ENCODE data around the gene KLF11. TPM values are rescaled to one million over a fixed set of nuclear protein-coding genes. Genes with fewer than 3 reads are reported as not detected.

KLF11 gene
- total and polyA plus RNA-seq, 2 of the 8 experiments (the other 6 are each of a cell fraction or from before 2014, with no cell fraction given), result 6.4 to 10.1 TPM

DNA sequence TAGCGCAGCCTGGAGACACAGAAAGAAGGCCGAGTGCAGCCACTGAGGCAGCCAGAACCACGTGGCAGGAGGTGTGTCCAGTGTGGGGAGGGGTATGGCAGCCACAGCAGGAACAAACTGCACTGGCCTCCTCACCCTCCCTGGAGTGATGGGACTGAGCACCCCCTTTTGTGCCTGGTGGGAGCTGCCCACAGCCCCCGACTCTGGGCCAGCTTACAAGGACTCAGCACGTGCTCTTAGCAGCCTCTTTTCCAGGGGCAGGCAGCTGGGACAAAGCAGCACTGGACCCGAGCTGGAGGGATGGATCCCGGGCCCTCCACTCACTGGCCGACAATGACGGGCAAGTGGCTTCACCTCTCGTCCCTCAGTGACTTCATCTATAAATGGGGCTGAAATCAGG is 5.2 kb upstream of the KLF11 start:
- H3K9ac ChIP-seq (replicated peaks in 1 of 4; ENCODE audit: extremely low read depth in 1 of 4, low read depth in 3 of 4, low read length in 3 of 4), result no peak overlapping the region
- CTCF ChIA-PET (ENCODE audit: partially characterized antibody), result interaction anchor here (0.7 to 2.0 kb wide), 6 partner anchors 10 to 54 kb away, joined by 3 to 12 read pairs (median 4); no protein-coding TSS in a partner anchor
- H3K27me3 ChIP-seq (replicated peaks in 1 of 4; ENCODE audit: control insufficient read depth in 3 of 4, extremely low read depth in 1 of 4, insufficient read depth in 3 of 4, low read length in 3 of 4), result peaks cover 0 to 21% (median 14%) of the 10 kb centered on the region in 4 experiments; a peak in 6 of 7 replicates

More for the DNA sequence above, 5.2 kb upstream of the KLF11 start:
- no peak overlapping the region for H3K18ac ChIP-seq (ENCODE audit: extremely low read depth, low read length)
- no peak overlapping the region for H3K27ac ChIP-seq (ENCODE audit: low read depth, low read length)
- no peak overlapping the region for H3K23ac ChIP-seq (ENCODE audit: insufficient read length)
- H3K9me3 ChIP-seq (ENCODE audit: insufficient read depth in 2 of 2, low read depth in 1 of 2, low read length in 1 of 2), result no peaks in the 10 kb centered on the region
- no peak overlapping the region for H2BK120ac ChIP-seq (replicated peaks; ENCODE audit: low read depth, low read length)
- no peaks in the 10 kb centered on the region for H3K79me1 ChIP-seq (ENCODE audit: low read depth, low read length)
- POLR2A ChIA-PET (ENCODE audit: partially characterized antibody), result interaction anchor here (0.6 to 1.4 kb wide), 2 partner anchors 11 to 407 kb away, joined by 3 read pairs; partner anchors contain the start of gene YWHAQ
- H4K5ac ChIP-seq (ENCODE audit: insufficient read length, low read depth, low read length), result no peak overlapping the region
- no peak overlapping the region for H2BK20ac ChIP-seq (ENCODE audit: low read length)
- FAIRE-seq (no peak), DNase-seq (ENCODE audit: low read depth in 1 of 2, low spot score in 2 of 2) (no peak)
- no peak overlapping the region for H3K56ac ChIP-seq (replicated peaks; ENCODE audit: insufficient read length, low read depth, low read length)
- no peak overlapping the region for H4K8ac ChIP-seq (ENCODE audit: extremely low read depth, insufficient read depth, low read length)
- no peak overlapping the region for H2BK5ac ChIP-seq (ENCODE audit: low read depth, low read length)
- H2BK15ac ChIP-seq (ENCODE audit: low read length), result no peak overlapping the region
- no peak for TF ChIP-seq YY1 (IDR thresholded peaks at IDR 0.05; ENCODE audit: low read depth, low read length)
- no peak for TF ChIP-seq HDAC6 (IDR thresholded peaks at IDR 0.05; ENCODE audit: low read depth, low read length)
- no peak for TF ChIP-seq RNF2 (IDR thresholded peaks at IDR 0.05; ENCODE audit: borderline replicate concordance, low read depth, low read length, missing control alignments, poor library complexity, severe bottlenecking)
- no peak for TF ChIP-seq CEBPB (IDR thresholded peaks at IDR 0.05; ENCODE audit: low read depth, low read length)
- TF ChIP-seq CREB1 (IDR thresholded peaks at IDR 0.05), result no peak
- no peak for TF ChIP-seq SIX5 (IDR thresholded peaks at IDR 0.05; ENCODE audit: low read depth, low read length)
- TF ChIP-seq RFX5 (IDR thresholded peaks at IDR 0.05; ENCODE audit: borderline replicate concordance, low read depth, low read length), result no peak
- TF ChIP-seq TAF1 (IDR thresholded peaks at IDR 0.05; ENCODE audit: low read depth, low read length), result no peak
- TF ChIP-seq, protein P1, sequence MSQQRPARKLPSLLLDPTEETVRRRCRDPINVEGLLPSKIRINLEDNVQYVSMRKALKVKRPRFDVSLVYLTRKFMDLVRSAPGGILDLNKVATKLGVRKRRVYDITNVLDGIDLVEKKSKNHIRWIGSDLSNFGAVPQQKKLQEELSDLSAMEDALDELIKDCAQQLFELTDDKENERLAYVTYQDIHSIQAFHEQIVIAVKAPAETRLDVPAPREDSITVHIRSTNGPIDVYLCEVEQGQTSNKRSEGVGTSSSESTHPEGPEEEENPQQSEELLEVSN (IDR thresholded peaks at IDR 0.05), result no peak
- no peak for TF ChIP-seq NRF1 (IDR thresholded peaks at IDR 0.05; ENCODE audit: low read depth, low read length)
- no peak for TF ChIP-seq MAX (IDR thresholded peaks at IDR 0.05)
- TF ChIP-seq JUND (IDR thresholded peaks at IDR 0.05; ENCODE audit: low read length), result no peak
- no peak for TF ChIP-seq SP4 (IDR thresholded peaks at IDR 0.05; ENCODE audit: low read length)
- no peak overlapping the region for H3K4me3 ChIP-seq (ENCODE audit: extremely low read depth in 1 of 4, insufficient read depth in 2 of 4, low read depth in 3 of 4, low read length in 4 of 4)
- H2AK5ac ChIP-seq (ENCODE audit: low read depth, low read length), result no peak overlapping the region
- no peaks in the 10 kb centered on the region for H3K36me3 ChIP-seq (ENCODE audit: control insufficient read depth in 2 of 4, insufficient read depth in 4 of 4, low read length in 3 of 4)
- no peaks in the 10 kb centered on the region for H4K20me1 ChIP-seq (replicated peaks in 1 of 2; ENCODE audit: control insufficient read depth in 1 of 2, insufficient read depth in 2 of 2, low read length in 2 of 2)
- H3K79me2 ChIP-seq (ENCODE audit: control insufficient read depth in 1 of 2, insufficient read depth in 2 of 2, low read length in 2 of 2), result no peaks in the 10 kb centered on the region
- H3K4ac ChIP-seq (replicated peaks; ENCODE audit: insufficient read length, low read depth, low read length), result no peak overlapping the region
- no peak overlapping the region for H2AFZ ChIP-seq (ENCODE audit: low read length)
- no peak overlapping the region for H3K4me2 ChIP-seq (ENCODE audit: insufficient read depth in 1 of 2, low read depth in 2 of 2, low read length in 2 of 2)
- H3K14ac ChIP-seq (ENCODE audit: insufficient read length), result no peak overlapping the region
- H4K91ac ChIP-seq (replicated peaks; ENCODE audit: insufficient read length, low read length), result no peak overlapping the region
- peaks cover 6% of the 10 kb centered on the region; the same call in 1 of the 2 replicates for H3K23me2 ChIP-seq (ENCODE audit: low read depth, low read length)
- H2BK12ac ChIP-seq (ENCODE audit: low read depth, low read length), result no peak overlapping the region
- H3K4me1 ChIP-seq (replicated peaks in 1 of 4; ENCODE audit: control insufficient read depth in 3 of 4, insufficient read depth in 4 of 4, low read length in 3 of 4), result peaks cover 0 to 5% (median 2%) of the 10 kb centered on the region in 4 experiments; a peak in 3 of 7 replicates
- WGBS, 2 experiments (ENCODE audit: extremely low coverage in 1 of 2, insufficient coverage in 1 of 2, insufficient read length in 1 of 2, insufficient replicate concordance in 2 of 2, low coverage in 1 of 2, low lambda C conversion rate in 2 of 2, missing lambda C conversion rate in 1 of 2), result 82% methylated on average over 10 of the region's 10 CpGs; no CpG with 5 or more reads in 1 of the 2 experiments
